ENCODE results near the gene RAB5IF.

RAB5IF gene

GRCh38 chr20:36658300-36658699 lies 52.7 kb downstream of the RAB5IF start:
- in situ Hi-C loops (cut with MboI; ENCODE audit: low pct_unique_long_range_greater_than_20kb, low sequenced_read_pairs, unreplicated experiment): no loop called here
- TF ChIP-seq CTCF (IDR thresholded peaks at IDR 0.05; ENCODE audit: extremely low read depth, insufficient read depth, missing control alignments): no peak
- DNase-seq (ENCODE audit: low spot score): no peak

Measured in GM13977 (cell line).